Kidney (tissue), 14 donors: ENCODE results near the gene PHF8. TPM values are rescaled to one million over a fixed set of nuclear protein-coding genes. Genes with fewer than 3 reads are reported as not detected.

ENCODE experiments used
- DNase-seq, 5 donors: peaks; one replicate each; pipeline ENCODE4 v3.0.0-alpha.2; 2013 to 2020
- FAIRE-seq: peaks from 2 replicates; lab custom pipeline; 2012; peaks lifted over from hg19 to GRCh38; lab: Jason Lieb, UNC
- H3K27ac ChIP-seq, 2 donors: one replicate each; pipeline ENCODE4 v1.7.0; 2013; ENCODE audit warnings: low read depth in 2 of 2, low read length in 2 of 2, inconsistent platforms in 1 of 2
- H3K27me3 ChIP-seq: one replicate; pipeline ENCODE4 v1.7.1; 2013; ENCODE audit warnings: low read length, inconsistent platforms; ENCODE audit not compliant: control insufficient read depth, insufficient read depth
- H3K36me3 ChIP-seq, 3 donors: one replicate each; pipeline versions ENCODE4 v1.7.0 to v1.7.1; 2013; ENCODE audit warnings: low read length in 3 of 3, control low read depth in 1 of 3, inconsistent platforms in 1 of 3; ENCODE audit not compliant: insufficient read depth in 3 of 3, control insufficient read depth in 2 of 3
- H3K4me1 ChIP-seq, 3 donors: one replicate each; pipeline versions ENCODE4 v1.7.0 to v1.7.1; 2013; ENCODE audit warnings: low read length in 3 of 3, inconsistent platforms in 1 of 3, low read depth in 1 of 3; ENCODE audit not compliant: control insufficient read depth in 2 of 3, insufficient read depth in 2 of 3
- H3K4me3 ChIP-seq, 3 donors: one replicate each; pipeline versions ENCODE4 v1.7.0 to v1.8.1; 2013; ENCODE audit warnings: low read length in 3 of 3, control low read depth in 1 of 3, inconsistent platforms in 1 of 3
- H3K9ac ChIP-seq, 3 donors: one replicate each; pipeline versions ENCODE4 v1.7.0 to v1.7.1; 2013; ENCODE audit warnings: low read length in 3 of 3, control low read depth in 1 of 3, inconsistent platforms in 1 of 3
- H3K9me3 ChIP-seq, 3 donors: one replicate each; pipeline versions ENCODE4 v1.7.0 to v1.7.1; 2013; ENCODE audit warnings: low read length in 3 of 3, control low read depth in 1 of 3, inconsistent platforms in 1 of 3; ENCODE audit not compliant: control insufficient read depth in 2 of 3, insufficient read depth in 1 of 3
- intact Hi-C: fragments of 100-400 bp; cut with DNase I; formaldehyde crosslinking; loops from one replicate; pipeline ENCODE4 v1.11.1; 2022
- polyA plus RNA-seq: library from polyadenylated mRNA; stranded (reverse); fragments of 350-450 nt; fragmentation: Illumina TruSeq; extraction: RNeasy Lipid Tissue Mini Kit (QIAGEN cat#74804); gene quantifications from one replicate; pipeline ENCODE4 v1.2.3, GENCODE V29; 2014; ENCODE audit warnings: low read depth, low replicate concordance; ENCODE audit not compliant: insufficient read depth
- total RNA-seq: library from RNA; stranded (reverse); fragmentation: NEBNext Ultra II Directional; extraction: Animal tissue kit (Norgen Biotek cat#: 25700); gene quantifications from one replicate; pipeline ENCODE4 v1.2.1, GENCODE V29; 2021
- TF ChIP-seq, protein P1 (sequence below): IDR thresholded peaks from 3 replicates; pipeline ENCODE4 v1.5.1; 2012; ENCODE audit warnings: mild to moderate bottlenecking, moderate library complexity, borderline replicate concordance; ENCODE audit not compliant: insufficient read depth; ENCODE audit errors: extremely low read depth
- donor health status: control.
- donor health status: control.
- donor health status: control.
- donor health status: control.
- donor health status: control.
- donor health status: DM: yes; HTN: yes; CAD: no.
- donor health status: Normal renal cell carcinoma (clear cell type).

The PHF8 gene
- total and polyA plus RNA-seq, 2 donors from 2014 or later, result 5.0 to 34.1 TPM

DNA sequence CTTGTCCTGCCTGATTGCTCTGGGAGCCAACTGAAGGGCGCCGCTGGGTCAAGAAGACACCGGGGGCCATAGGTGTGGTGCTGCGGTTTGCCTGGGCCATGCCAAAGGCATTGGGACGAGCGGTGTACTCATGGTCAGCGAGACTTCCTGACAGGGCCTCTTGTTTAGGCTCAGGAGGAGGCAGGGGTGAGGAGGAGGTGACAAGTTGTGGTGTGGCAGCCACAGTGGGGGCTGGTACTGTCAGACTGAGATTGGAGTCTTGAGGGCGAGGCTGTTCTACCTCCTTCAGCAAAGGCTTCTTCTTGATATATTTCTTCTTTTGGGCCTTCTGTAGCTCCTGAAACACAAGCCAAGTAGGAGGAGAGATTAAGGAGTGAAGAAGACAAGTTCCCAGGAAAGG, 104.1 kb downstream of the PHF8 start:
- H3K4me3 ChIP-seq, result no peak overlapping the region
- no peaks in the 10 kb centered on the region for H3K9me3 ChIP-seq
- TF ChIP-seq, protein P1, sequence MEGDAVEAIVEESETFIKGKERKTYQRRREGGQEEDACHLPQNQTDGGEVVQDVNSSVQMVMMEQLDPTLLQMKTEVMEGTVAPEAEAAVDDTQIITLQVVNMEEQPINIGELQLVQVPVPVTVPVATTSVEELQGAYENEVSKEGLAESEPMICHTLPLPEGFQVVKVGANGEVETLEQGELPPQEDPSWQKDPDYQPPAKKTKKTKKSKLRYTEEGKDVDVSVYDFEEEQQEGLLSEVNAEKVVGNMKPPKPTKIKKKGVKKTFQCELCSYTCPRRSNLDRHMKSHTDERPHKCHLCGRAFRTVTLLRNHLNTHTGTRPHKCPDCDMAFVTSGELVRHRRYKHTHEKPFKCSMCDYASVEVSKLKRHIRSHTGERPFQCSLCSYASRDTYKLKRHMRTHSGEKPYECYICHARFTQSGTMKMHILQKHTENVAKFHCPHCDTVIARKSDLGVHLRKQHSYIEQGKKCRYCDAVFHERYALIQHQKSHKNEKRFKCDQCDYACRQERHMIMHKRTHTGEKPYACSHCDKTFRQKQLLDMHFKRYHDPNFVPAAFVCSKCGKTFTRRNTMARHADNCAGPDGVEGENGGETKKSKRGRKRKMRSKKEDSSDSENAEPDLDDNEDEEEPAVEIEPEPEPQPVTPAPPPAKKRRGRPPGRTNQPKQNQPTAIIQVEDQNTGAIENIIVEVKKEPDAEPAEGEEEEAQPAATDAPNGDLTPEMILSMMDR, result no peak
- no peak overlapping the region for H3K9ac ChIP-seq
- no peaks in the 10 kb centered on the region for H3K4me1 ChIP-seq
- no peak overlapping the region for H3K27ac ChIP-seq
- DNase-seq (no peak), FAIRE-seq (no peak)
- intact Hi-C loops, result no loop called here
- peaks cover 0 to 14% (median 13%) of the 10 kb centered on the region in 3 donors for H3K36me3 ChIP-seq
- H3K27me3 ChIP-seq, result no peaks in the 10 kb centered on the region

DNA sequence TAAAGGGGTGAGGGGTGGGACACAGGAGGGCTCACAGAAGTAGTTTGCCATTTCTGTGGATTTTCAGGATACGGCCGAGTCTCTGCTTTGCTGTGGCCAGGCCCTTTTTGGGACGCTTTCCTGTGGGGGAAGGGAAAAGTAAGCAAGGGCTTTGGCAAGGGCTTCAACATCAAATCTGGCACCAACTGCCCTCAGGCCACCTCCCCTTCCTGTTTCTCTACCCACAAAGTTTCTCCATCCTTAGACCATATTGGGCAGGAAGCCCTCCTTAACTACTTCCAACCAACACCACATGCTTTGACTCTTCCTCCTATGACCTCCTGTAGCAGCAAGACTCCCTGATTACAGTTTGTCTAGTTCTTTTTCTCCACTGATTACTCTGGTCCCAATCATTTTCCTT, 105.1 kb downstream of the PHF8 start:
- H3K36me3 ChIP-seq, result peaks cover 0 to 14% (median 13%) of the 10 kb centered on the region in 3 donors
- H3K9ac ChIP-seq, result no peak overlapping the region
- H3K27ac ChIP-seq, result no peak overlapping the region
- H3K4me3 ChIP-seq, result no peak overlapping the region
- FAIRE-seq (no peak), DNase-seq (no peak)
- TF ChIP-seq, protein P1, result no peak
- intact Hi-C loops, result no loop called here
- no peaks in the 10 kb centered on the region for H3K27me3 ChIP-seq
- no peaks in the 10 kb centered on the region for H3K4me1 ChIP-seq
- H3K9me3 ChIP-seq, result no peaks in the 10 kb centered on the region

DNA sequence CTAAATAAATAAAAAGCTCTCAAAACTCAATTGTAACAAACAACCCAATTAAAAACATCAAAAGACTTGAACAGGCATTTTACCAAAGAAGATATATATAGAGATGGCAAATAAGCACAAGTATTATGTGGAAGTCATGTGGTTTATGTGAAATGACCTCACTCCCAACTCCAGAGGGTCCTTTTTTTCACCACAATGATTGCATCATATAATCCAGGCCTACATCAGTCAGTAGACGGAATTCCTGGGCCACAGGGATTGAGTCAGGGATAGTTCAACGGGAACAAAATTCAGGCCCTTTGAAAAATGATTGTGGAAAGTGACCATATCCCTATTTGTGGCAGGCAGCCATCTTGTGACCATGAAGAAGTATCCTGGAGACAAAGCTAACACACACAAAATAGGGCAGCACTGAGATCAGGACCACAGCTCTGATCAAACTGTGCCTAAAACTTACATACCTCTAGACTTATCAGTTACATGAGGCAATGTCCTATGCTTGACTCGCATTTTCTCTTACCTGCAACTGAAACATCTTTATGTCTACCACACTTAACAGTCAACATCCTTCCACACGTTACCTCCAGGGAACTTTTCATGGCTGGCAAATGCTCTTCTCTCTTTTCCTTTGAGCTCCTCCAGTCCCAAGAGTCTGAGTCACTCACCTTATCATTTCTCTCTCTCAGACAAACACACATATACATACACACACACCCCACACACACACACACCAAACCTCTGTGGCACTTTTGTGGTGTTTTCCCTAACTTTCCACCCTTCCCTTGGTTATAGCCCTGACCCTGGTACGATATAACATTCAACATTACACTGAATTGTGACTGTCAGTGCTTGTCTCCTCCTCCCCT, 113.5 kb downstream of the PHF8 start:
- intact Hi-C loops, result no loop called here

More for the DNA sequence above, 113.5 kb downstream of the PHF8 start:
- H3K4me3 ChIP-seq, result no peak overlapping the region
- no peak overlapping the region for H3K27ac ChIP-seq
- H3K4me1 ChIP-seq, result no peaks in the 10 kb centered on the region
- no peaks in the 10 kb centered on the region for H3K9me3 ChIP-seq
- no peaks in the 10 kb centered on the region for H3K36me3 ChIP-seq
- no peaks in the 10 kb centered on the region for H3K27me3 ChIP-seq
- no peak for FAIRE-seq
- no peak overlapping the region for H3K9ac ChIP-seq
- TF ChIP-seq, protein P1, result no peak
- no peak for DNase-seq
